Mesenteric fat pad (tissue), 1 donor: ENCODE measurements around the gene ERC1. TPM values are rescaled to one million over a fixed set of nuclear protein-coding genes. Genes with fewer than 3 reads are reported as not detected.
"Not testable (repeated sequence)": the region's sequence is repeated elsewhere in the genome, so short reads cannot be mapped to it uniquely, and the experiment has no call there.

ENCODE experiments used
- DNase-seq: peaks from one replicate; pipeline ENCODE4 v3.0.0-alpha.2; 2020; ENCODE audit warnings: low spot score
- total RNA-seq: library from RNA; stranded (reverse); fragmentation: NEBNext Ultra II Directional; extraction: Animal tissue kit (Norgen Biotek cat#: 25700); gene quantifications from one replicate; pipeline ENCODE4 v1.2.1, GENCODE V29; 2021
- donor health status: DM: yes; HTN: yes; CAD: no.

ERC1 gene
- total RNA-seq, 1 donor from 2014 or later = 81.1 TPM

GRCh38 chr12:1073652-1074051 lies 82.6 kb downstream of the ERC1 start:
- DNase-seq = no peak

- no peak for DNase-seq
These were observed 86.2 kb downstream of the ERC1 start for GRCh38 chr12:1077036-1077803.

- DNase-seq = no peak
These were observed 87.0 kb downstream of the ERC1 start for GRCh38 chr12:1078002-1078401.

GRCh38 chr12:1080520-1081223 lies 89.6 kb downstream of the ERC1 start:
- no peak for DNase-seq

- DNase-seq = no peak
These were observed 92.3 kb downstream of the ERC1 start for GRCh38 chr12:1083151-1083888.

- no peak for DNase-seq
These were observed 92.9 kb downstream of the ERC1 start for GRCh38 chr12:1083889-1084262.

- DNase-seq = no peak
These were observed 100.3 kb downstream of the ERC1 start for GRCh38 chr12:1091350-1091749.

GRCh38 chr12:1093166-1093751 lies 102.2 kb downstream of the ERC1 start:
- DNase-seq = no peak

GRCh38 chr12:1094714-1095113 lies 103.7 kb downstream of the ERC1 start:
- no peak for DNase-seq

GRCh38 chr12:1099158-1099557 lies 108.1 kb downstream of the ERC1 start:
- no peak for DNase-seq

- not testable (repeated sequence) for DNase-seq
These were observed 108.6 kb downstream of the ERC1 start for GRCh38 chr12:1099618-1100017.

- no peak for DNase-seq
These were observed 111.1 kb downstream of the ERC1 start for GRCh38 chr12:1102115-1102514.

- DNase-seq = no peak
These were observed 111.9 kb downstream of the ERC1 start for GRCh38 chr12:1102791-1103450.

GRCh38 chr12:1103632-1104031 lies 112.6 kb downstream of the ERC1 start:
- no peak for DNase-seq

GRCh38 chr12:1104088-1104800 lies 113.2 kb downstream of the ERC1 start:
- no peak for DNase-seq

GRCh38 chr12:1107669-1108068 lies 116.6 kb downstream of the ERC1 start:
- DNase-seq = no peak

GRCh38 chr12:1108276-1108675 lies 117.3 kb downstream of the ERC1 start:
- no peak for DNase-seq

GRCh38 chr12:1115484-1116231 lies 124.6 kb downstream of the ERC1 start:
- no peak for DNase-seq

GRCh38 chr12:1117371-1117770 lies 126.3 kb downstream of the ERC1 start:
- DNase-seq = no peak
